ENCODE measurements around the gene NPC1L1.

Gene NPC1L1

DNA sequence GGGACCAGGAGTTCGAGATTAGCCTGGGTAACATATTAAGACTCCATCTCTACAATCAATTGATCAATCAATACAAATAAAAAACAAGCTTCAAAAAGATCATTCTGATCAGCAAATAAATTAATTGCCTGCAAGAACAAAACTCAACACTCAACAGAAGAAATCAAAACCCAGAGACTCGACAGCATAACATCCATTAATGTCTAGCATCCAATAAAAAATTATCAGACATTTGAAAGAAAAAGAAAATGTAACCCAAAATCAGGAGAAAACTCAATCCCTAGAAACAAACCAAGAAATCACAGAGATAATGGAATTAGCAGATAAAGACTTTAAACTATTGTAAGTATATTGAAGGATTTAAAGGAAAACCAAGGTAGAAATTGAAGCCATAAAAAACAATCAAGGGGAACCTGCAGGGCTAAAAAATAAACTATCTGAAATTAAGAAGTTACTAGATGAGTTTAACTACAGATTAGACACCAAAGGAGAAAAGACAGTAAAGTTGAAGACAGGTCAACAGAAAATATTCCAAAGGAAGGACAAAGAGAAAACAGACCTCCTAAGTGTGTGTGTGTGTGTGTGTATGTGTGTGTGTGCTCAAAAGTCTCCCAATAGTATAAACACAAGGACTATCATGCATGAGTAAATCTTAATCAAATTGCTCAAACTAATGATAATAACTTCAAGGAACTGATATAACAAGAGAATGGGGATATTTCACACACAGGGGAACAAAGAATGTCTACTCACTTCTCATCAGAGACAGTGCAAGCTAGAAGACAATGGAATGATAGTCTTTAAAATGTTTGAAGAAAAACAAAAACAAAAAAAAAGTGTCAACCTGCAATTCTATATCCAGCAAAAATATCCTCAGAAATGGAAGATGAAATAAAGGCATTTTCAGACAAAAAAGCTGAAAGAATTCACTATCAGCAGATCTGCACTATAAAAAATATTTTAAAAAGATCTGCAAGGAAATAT lies 58.3 kb downstream of the NPC1L1 start (continued):
- TF ChIP-seq ZNF311 (tag by site-specific recombination; IDR thresholded peaks at IDR 0.05; ENCODE audit: borderline replicate concordance) (no peak), ZNF18 (tag by site-specific recombination; IDR thresholded peaks at IDR 0.05) (no peak)

GRCh38 chr7:44477938-44478337 lies 63.2 kb downstream of the NPC1L1 start:
- POLR2A ChIA-PET: no interaction called here
- CTCF ChIA-PET: interaction anchor here (0.6 to 1.2 kb wide), 9 partner anchors 9 to 535 kb away, joined by 3 to 6 read pairs (median 4); no protein-coding TSS in a partner anchor

DNA sequence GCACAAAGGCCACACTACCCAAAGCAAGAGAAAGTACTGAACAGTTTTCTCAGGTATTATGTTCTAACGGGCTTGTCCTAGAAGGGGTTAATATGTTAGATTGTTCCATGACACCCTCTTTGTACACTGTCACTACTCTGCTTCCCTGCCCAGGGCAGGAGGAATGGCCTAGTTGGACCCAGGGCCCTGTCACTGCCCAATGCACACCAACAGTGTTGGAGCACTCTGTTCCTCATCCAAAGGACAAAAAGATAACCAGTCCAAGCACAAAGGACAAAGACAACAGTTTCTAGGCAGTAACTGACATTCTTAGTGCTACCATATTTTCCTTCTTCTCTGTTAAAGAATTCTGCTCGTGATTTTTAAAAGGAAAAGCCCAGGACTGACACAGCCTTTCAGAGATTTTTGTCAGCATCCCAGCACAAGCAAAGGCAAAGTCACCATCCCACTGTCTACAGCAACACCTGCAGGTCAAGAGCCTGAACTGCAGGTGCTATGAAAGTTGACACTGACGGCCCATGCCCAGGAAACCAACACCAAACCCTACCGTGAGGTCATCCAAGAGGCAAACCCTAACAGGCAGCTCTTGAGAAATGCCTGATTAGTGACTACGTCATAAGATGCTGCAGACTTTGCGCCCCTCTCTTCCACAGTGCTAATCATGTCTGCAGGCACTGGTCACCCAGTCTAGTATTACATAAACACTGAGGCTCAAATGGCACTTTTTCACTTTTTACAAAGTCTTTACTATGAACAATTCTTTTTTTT lies 63.9 kb downstream of the NPC1L1 start:
- ChIA-PET POLR2A (no interaction called here), CTCF (interaction anchor here (0.6 to 1.2 kb wide), 8 partner anchors 9 to 534 kb away, joined by 3 to 6 read pairs (median 4); no protein-coding TSS in a partner anchor)
- H3K4me1 ChIP-seq (ENCODE audit: control insufficient read depth, insufficient read depth, low read length): peaks cover 5% of the 10 kb centered on the region
- H3K27ac ChIP-seq (ENCODE audit: extremely low read depth, low read depth, low read length): no peak overlapping the region
- no peak overlapping the region for H3K4me3 ChIP-seq (ENCODE audit: low read depth, low read length)
- peaks cover 60 to 64% of the 10 kb centered on the region in 2 experiments for H3K36me3 ChIP-seq (ENCODE audit: control insufficient read depth in 2 of 2, insufficient read depth in 1 of 2, low read length in 2 of 2)
- no peaks in the 10 kb centered on the region for H3K9me3 ChIP-seq (ENCODE audit: control insufficient read depth, insufficient read depth, low read depth, low read length)
- TF ChIP-seq ZFP37 (tag by site-specific recombination; IDR thresholded peaks at IDR 0.05) (no peak), ZNF600 (tag by site-specific recombination; IDR thresholded peaks at IDR 0.05) (peak; percentile 65; the same call in 1 of the 2 replicates), ZEB2 (tag by site-specific recombination; IDR thresholded peaks at IDR 0.05) (peak; percentile 39; the same call in 1 of the 2 replicates), SCRT2 (tag by site-specific recombination; IDR thresholded peaks at IDR 0.05) (peak; percentile 61), ZNF558 (tag by site-specific recombination; IDR thresholded peaks at IDR 0.05) (0 out of 2 replicates have a peak, but pooled peaks have one; percentile 23), ZNF335 (tag by site-specific recombination; conservative IDR thresholded peaks at IDR 0.05) (peak; percentile 64), ZNF24 (tag by site-specific recombination; IDR thresholded peaks at IDR 0.05) (no peak), ZXDB (tag by site-specific recombination; IDR thresholded peaks at IDR 0.05) (0 out of 2 replicates have a peak, but pooled peaks have one; percentile 37), ZNF366 (tag by site-specific recombination; conservative IDR thresholded peaks at IDR 0.05) (0 out of 2 replicates have a peak, but pooled peaks have one; percentile 30), ZNF214 (tag by site-specific recombination; IDR thresholded peaks at IDR 0.05; ENCODE audit: borderline replicate concordance) (no peak), ZBTB17 (tag by site-specific recombination; IDR thresholded peaks at IDR 0.05) (peak; percentile 85), EGR2 (tag by site-specific recombination; IDR thresholded peaks at IDR 0.05; ENCODE audit: low read depth) (no peak), ZBTB1 (tag by site-specific recombination; IDR thresholded peaks at IDR 0.05) (no peak), ATF2 (tag by site-specific recombination; IDR thresholded peaks at IDR 0.05; ENCODE audit: low read depth) (peak; percentile 99), ZNF394 (tag by site-specific recombination; IDR thresholded peaks at IDR 0.05; ENCODE audit: borderline replicate concordance) (0 out of 2 replicates have a peak, but pooled peaks have one; percentile 11), ZNF10 (tag by site-specific recombination; IDR thresholded peaks at IDR 0.05) (peak; percentile 71; the same call in 1 of the 2 replicates), SP7 (tag by site-specific recombination; IDR thresholded peaks at IDR 0.05) (peak; percentile 85), ZBTB21 (tag by site-specific recombination; IDR thresholded peaks at IDR 0.05) (peak; percentile 97)

More at GRCh38 chr7:44477938-44478337, 63.2 kb downstream of the NPC1L1 start:
- TF ChIP-seq ZNF362 (tag by site-specific recombination; IDR thresholded peaks at IDR 0.05): peak; percentile 60; the same call in 1 of the 2 replicates
- TF ChIP-seq ZNF416 (tag by site-specific recombination; IDR thresholded peaks at IDR 0.05): no peak
- TF ChIP-seq ZNF335 (tag by site-specific recombination; conservative IDR thresholded peaks at IDR 0.05): 0 out of 2 replicates have a peak, but pooled peaks have one; percentile 7
- no peak for TF ChIP-seq TCF7L2 (IDR thresholded peaks at IDR 0.05; ENCODE audit: borderline replicate concordance, low read depth, low read length)
- TF ChIP-seq, protein P1, sequence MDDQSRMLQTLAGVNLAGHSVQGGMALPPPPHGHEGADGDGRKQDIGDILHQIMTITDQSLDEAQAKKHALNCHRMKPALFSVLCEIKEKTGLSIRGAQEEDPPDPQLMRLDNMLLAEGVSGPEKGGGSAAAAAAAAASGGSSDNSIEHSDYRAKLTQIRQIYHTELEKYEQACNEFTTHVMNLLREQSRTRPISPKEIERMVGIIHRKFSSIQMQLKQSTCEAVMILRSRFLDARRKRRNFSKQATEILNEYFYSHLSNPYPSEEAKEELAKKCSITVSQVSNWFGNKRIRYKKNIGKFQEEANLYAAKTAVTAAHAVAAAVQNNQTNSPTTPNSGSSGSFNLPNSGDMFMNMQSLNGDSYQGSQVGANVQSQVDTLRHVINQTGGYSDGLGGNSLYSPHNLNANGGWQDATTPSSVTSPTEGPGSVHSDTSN (CRISPR knock-in tag; IDR thresholded peaks at IDR 0.05): no peak
- no peak for TF ChIP-seq ZNF621 (tag by site-specific recombination; IDR thresholded peaks at IDR 0.05)
- Histone ChIP-seq H3K4me1 (ENCODE audit: control insufficient read depth, insufficient read depth, low read length) (peaks cover 4% of the 10 kb centered on the region), H3K36me3 (ENCODE audit: control insufficient read depth in 2 of 2, insufficient read depth in 1 of 2, low read length in 2 of 2) (peaks cover 67 to 69% of the 10 kb centered on the region in 2 experiments), H3K9me3 (ENCODE audit: control insufficient read depth, insufficient read depth, low read depth, low read length) (no peaks in the 10 kb centered on the region), H3K27ac (ENCODE audit: extremely low read depth, low read depth, low read length) (no peak overlapping the region), H3K4me3 (ENCODE audit: low read depth, low read length) (no peak overlapping the region)

Measured in HEK293 (cell line).